PFSK-1 (cell line): ENCODE data around the gene KCNE2.

ENCODE experiments used
- FOXP2 ChIP-seq: optimal IDR thresholded peaks from 2 replicates; pipeline ENCODE3; 2011; ENCODE audit warnings: borderline replicate concordance, control low read depth, inconsistent platforms; ENCODE audit not compliant: insufficient read depth; ENCODE audit errors: extremely low read length, extremely low read depth
- POLR2AphosphoS5 ChIP-seq: IDR thresholded peaks from 2 replicates; pipeline ENCODE4 v1.6.1; 2012; ENCODE audit warnings: low read depth, mild to moderate bottlenecking, control low read depth, low read length, moderate library complexity
- REST ChIP-seq, 2 experiments: IDR thresholded peaks; 2 replicates each; pipeline versions ENCODE4 v1.6.1 to v1.8.0; 2011 to 2012; ENCODE audit warnings: low read depth in 2 of 2, low read length in 2 of 2, control low read depth in 1 of 2, inconsistent platforms in 1 of 2, mild to moderate bottlenecking in 1 of 2, moderate library complexity in 1 of 2; ENCODE audit not compliant: insufficient read depth in 1 of 2
- SIN3A ChIP-seq: IDR thresholded peaks from 2 replicates; pipeline ENCODE4 v1.6.1; 2012; ENCODE audit warnings: mild to moderate bottlenecking, low read length, moderate library complexity, borderline replicate concordance; ENCODE audit not compliant: insufficient read depth
- TAF1 ChIP-seq: IDR thresholded peaks from 2 replicates; pipeline ENCODE4 v1.6.1; 2012; ENCODE audit warnings: low read length, control low read depth, borderline replicate concordance; ENCODE audit not compliant: insufficient read depth

Gene KCNE2

DNA sequence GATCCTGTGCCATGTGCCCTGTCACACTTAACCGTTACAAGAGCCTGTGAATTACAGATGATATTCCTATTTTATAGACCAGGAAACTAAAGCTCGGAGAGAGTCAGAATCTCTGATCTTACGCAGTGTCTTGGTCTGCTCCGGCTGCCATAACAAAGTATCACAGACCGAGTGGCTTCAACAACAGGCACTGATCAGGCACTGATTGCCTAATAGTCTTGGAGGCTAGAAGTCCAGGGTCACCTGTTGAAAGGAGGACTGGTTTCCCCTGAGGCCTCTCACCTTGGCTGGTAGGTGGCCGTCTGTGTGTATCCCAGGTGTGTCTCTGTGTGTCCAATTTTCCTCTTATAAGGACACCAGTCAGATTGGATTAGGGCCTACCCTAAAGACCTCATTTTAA, 31.5 kb upstream of the KCNE2 start:
- no peak for TF ChIP-seq TAF1
- no peak for TF ChIP-seq SIN3A
- no peak for TF ChIP-seq FOXP2
- no peak for TF ChIP-seq REST (IDR thresholded peaks at IDR 0.05; ENCODE audit: insufficient read depth in 1 of 2, low read depth in 2 of 2, low read length in 2 of 2)
- TF ChIP-seq POLR2AphosphoS5, result no peak

GRCh38 chr21:34333121-34333739, 30.6 kb upstream of the KCNE2 start:
- TF ChIP-seq SIN3A (no peak), TAF1 (no peak), FOXP2 (no peak), POLR2AphosphoS5 (no peak), REST (IDR thresholded peaks at IDR 0.05; ENCODE audit: insufficient read depth in 1 of 2, low read depth in 2 of 2, low read length in 2 of 2) (no peak)

- no peak for TF ChIP-seq SIN3A
- no peak for TF ChIP-seq POLR2AphosphoS5
- TF ChIP-seq REST (IDR thresholded peaks at IDR 0.05; ENCODE audit: insufficient read depth in 1 of 2, low read depth in 2 of 2, low read length in 2 of 2), result no peak
- TF ChIP-seq TAF1, result no peak
- no peak for TF ChIP-seq FOXP2
Measured at GRCh38 chr21:34335316-34335715, 28.5 kb upstream of the KCNE2 start.

DNA sequence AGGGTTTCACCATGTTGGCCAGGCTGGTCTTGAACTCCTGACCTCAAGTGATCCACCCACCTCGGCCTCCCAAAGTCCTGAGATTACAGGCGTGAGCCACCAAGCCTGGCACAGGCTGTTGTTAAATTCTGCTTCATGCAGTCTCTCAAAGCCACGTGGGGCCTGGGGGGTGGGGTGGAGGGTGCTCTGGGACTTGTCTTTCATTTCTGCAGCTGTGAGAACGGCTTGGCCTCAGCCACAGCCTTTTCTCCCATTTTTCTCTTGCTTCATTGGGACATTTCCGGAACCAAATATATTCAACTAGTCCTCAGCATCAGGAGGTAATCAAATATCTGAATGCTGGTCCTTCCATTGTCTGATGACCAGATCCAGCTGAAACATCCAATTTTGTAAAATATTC, 27.6 kb upstream of the KCNE2 start:
- no peak for TF ChIP-seq TAF1
- TF ChIP-seq REST (IDR thresholded peaks at IDR 0.05; ENCODE audit: insufficient read depth in 1 of 2, low read depth in 2 of 2, low read length in 2 of 2), result no peak
- TF ChIP-seq FOXP2, result no peak
- no peak for TF ChIP-seq POLR2AphosphoS5
- TF ChIP-seq SIN3A, result no peak
